GM13977 (cell line): Measurements from ENCODE around the gene CARD16.
"Not testable (repeated sequence)": the region's sequence is repeated elsewhere in the genome, so short reads cannot be mapped to it uniquely, and the experiment has no call there.

Experiments
- DNase-seq: peaks from one replicate; pipeline ENCODE4 v3.0.0; 2012; ENCODE audit warnings: low spot score
- in situ Hi-C: fragments of 300-500 bp; cut with MboI; formaldehyde crosslinking; loops from one replicate; pipeline ENCODE4 v1.12.0; 2022; ENCODE audit warnings: low sequenced_read_pairs, low pct_unique_long_range_greater_than_20kb, mixed read lengths, inconsistent platforms; ENCODE audit not compliant: unreplicated experiment
- TF ChIP-seq, protein P1 (sequence below): IDR thresholded peaks from 2 replicates; pipeline ENCODE4 v1.5.1; 2012; ENCODE audit warnings: mild to moderate bottlenecking, control low read depth; ENCODE audit not compliant: insufficient read depth; ENCODE audit errors: extremely low read depth, missing control alignments

CARD16 gene

DNA sequence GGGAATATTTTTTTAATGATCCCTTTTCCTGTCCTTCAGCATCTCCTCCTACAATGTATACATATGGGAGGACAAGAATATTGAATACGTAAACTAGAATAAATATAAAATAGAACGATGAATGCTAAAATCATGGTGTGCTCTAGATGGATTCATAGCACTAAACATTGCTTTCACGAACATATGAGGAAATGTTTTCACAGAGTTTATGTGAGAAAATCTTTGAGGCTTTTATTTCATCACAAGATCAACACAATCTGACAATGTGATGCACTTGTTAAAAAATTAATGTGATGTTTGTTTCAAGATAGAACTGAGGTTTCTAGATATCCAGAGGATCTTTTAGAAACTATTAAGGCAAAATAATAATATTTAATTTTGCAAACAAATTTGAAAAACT is 3.0 kb downstream of the CARD16 start:
- in situ Hi-C loops, result no loop called here
- DNase-seq, result no peak
- TF ChIP-seq, protein P1, sequence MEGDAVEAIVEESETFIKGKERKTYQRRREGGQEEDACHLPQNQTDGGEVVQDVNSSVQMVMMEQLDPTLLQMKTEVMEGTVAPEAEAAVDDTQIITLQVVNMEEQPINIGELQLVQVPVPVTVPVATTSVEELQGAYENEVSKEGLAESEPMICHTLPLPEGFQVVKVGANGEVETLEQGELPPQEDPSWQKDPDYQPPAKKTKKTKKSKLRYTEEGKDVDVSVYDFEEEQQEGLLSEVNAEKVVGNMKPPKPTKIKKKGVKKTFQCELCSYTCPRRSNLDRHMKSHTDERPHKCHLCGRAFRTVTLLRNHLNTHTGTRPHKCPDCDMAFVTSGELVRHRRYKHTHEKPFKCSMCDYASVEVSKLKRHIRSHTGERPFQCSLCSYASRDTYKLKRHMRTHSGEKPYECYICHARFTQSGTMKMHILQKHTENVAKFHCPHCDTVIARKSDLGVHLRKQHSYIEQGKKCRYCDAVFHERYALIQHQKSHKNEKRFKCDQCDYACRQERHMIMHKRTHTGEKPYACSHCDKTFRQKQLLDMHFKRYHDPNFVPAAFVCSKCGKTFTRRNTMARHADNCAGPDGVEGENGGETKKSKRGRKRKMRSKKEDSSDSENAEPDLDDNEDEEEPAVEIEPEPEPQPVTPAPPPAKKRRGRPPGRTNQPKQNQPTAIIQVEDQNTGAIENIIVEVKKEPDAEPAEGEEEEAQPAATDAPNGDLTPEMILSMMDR, result no peak

DNA sequence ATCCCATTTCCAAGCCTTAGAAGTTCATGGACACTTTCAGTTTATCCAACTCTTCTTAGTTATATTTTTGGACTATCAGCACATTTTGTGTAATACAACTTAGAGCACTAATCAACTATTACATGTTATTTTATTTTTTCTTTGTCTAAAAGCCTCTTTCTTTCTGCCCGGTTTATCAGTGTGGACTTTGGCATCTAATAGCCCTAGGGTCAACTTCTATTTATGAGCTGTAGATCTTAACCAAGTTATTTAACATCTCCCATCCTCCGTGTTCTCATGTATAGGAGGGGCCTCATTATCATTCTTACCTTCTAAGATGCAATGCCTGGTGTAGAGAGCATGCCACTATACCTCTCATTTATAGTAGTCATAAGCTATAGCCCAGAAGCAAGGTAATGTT is 4.4 kb downstream of the CARD16 start:
- TF ChIP-seq, protein P1, result no peak
- DNase-seq, result no peak
- in situ Hi-C loops, result no loop called here

DNA sequence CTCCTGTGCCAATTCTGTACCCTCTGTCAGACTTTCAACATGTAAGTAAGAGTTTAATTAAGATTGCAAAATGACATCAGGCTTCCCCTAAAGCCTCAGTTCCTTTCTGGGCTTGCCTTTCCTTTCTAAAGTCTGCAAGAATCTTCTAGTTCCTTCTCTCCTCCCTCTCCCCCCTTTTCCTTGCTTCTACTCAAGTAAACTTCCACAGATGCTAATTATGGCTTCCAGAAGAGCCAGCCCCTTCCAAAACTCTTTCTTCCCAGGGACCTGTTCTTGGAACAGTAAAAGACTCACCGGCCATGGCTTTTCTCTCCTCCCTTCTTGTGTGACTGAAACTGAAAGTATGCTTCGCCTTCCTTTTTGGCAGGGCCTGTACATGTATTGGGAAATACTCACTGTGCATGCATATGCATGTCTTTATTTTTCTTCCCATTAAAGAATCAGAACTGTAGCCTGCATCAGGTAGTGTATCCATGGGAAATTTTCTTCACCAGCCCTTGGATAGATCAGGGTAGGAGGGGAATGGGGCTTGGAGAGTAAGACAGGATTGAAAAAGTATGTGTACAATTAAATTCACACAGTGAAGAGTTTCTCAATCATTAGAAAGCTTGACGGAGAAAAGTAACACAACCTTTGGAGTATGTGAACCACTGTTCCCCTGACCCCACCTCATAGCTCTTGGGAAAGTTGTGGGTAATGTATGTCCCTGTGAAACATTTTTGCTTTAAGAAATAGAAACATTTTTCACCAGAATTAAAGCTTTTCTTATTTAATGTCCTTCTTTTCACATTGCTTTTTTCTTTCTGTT is 10.1 kb downstream of the CARD16 start, which contains the start of gene CASP1:
CASP1 (minus strand) TSS at position 332 of the 808 bp plus-strand sequence; CDS start at position 301, 31 bp downstream.
- peak; percentile 9 for DNase-seq
- in situ Hi-C loops, result no loop called here

DNA sequence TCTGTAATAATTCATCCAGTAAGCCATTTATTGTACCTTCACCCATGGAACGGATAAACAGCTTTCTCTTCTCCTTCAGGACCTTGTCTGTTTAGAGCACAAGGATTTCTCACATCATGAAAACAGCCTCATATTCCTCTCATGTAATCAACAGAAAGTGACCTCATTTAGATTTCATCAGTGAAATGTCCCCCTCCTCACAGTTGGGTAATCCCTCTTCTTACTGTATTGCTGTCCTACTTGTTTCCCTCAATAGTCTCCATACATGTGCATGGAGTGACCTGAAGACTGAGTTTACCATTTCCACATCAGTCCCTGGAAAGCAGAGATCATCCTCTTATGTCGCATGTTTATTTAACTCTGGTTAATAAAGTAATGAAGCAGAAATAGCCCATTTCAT is 10.7 kb downstream of the CARD16 start:
- DNase-seq, in situ Hi-C loops: not testable (repeated sequence)

More for the DNA sequence above, 10.1 kb downstream of the CARD16 start, which contains the start of gene CASP1:
- TF ChIP-seq, protein P1, result no peak

DNA sequence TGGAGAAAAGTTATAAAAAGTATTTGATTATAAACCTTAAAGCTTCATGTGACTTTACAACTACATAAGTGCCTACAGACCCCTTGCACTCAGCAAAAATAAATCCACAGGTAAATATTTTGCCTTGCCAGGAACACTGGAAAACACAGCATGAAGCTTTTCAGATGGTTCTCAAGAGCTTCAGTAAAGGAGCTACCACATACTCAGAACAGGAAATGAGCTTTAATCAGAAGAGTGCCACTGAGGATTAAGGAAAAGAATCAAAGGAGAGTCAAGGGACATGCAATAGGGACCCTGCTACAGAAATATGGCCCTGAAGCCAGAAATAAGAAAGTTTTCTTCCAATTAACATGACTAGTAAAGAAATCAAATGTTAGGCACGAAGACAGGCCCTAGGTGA is 11.4 kb downstream of the CARD16 start:
- no peak for DNase-seq
- in situ Hi-C loops, result no loop called here
- TF ChIP-seq, protein P1, result no peak

DNA sequence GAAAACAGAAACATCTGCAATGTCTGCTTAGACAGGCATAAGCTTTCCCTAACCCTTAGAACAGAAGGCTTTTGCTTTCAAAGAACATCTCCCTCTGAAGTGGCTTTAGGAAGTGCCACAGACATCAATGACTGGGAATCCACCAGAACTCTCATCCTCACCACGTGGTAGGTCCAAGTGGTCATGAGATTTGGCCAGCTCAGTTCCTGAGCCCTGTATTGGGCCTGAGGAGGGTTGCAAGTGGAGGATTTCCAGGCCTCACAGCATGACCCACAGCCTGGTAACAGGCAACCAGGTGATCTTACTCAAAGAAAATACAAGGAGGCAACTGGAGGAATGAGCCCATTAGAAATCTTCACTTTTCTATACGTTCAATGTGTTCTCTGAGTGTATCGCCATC is 11.8 kb downstream of the CARD16 start:
- TF ChIP-seq, protein P1, result no peak
- in situ Hi-C loops, result no loop called here
- DNase-seq, result no peak

DNA sequence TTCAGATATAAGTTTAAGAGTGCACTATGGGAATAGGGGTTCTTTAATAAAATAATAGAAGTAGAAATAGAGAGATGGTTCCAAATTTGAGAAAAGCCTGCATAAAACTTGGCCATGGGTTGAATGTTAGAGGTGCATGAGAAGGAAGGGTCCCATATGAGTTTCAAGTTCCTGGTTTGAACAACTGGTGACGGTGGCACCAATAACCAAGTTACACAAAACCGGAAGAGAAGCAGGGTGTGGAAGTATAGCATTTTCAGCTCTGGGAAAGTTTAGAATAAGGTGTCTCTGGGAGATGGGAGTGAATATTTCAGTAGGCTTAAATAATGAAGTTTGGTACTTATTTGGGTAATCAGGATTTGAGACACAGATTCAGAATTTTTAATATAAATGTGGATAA is 12.6 kb downstream of the CARD16 start:
- in situ Hi-C loops, result no loop called here
- TF ChIP-seq, protein P1, result no peak
- DNase-seq, result no peak
